HepG2 (cell line): ENCODE results near the gene DDX10.

ENCODE experiments used
- HOMEZ ChIP-seq: IDR thresholded peaks from 2 replicates; pipeline ENCODE4 v1.6.1; 2016; ENCODE audit warnings: low read depth
- NCOR1 ChIP-seq: fragments of 200-600 bp; sonication (generic); IDR thresholded peaks from 2 replicates; pipeline ENCODE4 v1.7.0; 2017; ENCODE audit warnings: antibody characterized with exemption, low read length, borderline replicate concordance
- NR1H2 ChIP-seq: sonication (generic); formaldehyde crosslinking; IDR thresholded peaks from 2 replicates; pipeline ENCODE4 v1.8.1; 2022; ENCODE audit warnings: low read depth, missing genetic modification reagents, borderline replicate concordance
- SP2 ChIP-seq: sonication (generic); formaldehyde crosslinking; IDR thresholded peaks from 2 replicates; pipeline ENCODE4 v1.5.1; 2020; ENCODE audit warnings: mild to moderate bottlenecking, missing genetic modification reagents
- SUZ12 ChIP-seq: fragments of 150-350 bp; IDR thresholded peaks from 2 replicates; pipeline ENCODE4 v1.6.1; 2014; ENCODE audit warnings: low read depth, low read length
- WIZ ChIP-seq: sonication (generic); formaldehyde crosslinking; IDR thresholded peaks from 2 replicates; pipeline ENCODE4 v1.5.1; 2020; ENCODE audit warnings: mild to moderate bottlenecking, missing genetic modification reagents
- ZBTB10 ChIP-seq: sonication (generic); formaldehyde crosslinking; IDR thresholded peaks from 2 replicates; pipeline ENCODE4 v1.4.0; 2020; ENCODE audit warnings: missing genetic modification reagents, borderline replicate concordance
- ZNF441 ChIP-seq: sonication (generic); formaldehyde crosslinking; IDR thresholded peaks from 2 replicates; pipeline ENCODE4 v1.7.0; 2021; ENCODE audit warnings: missing genetic modification reagents, borderline replicate concordance

- no peak for TF ChIP-seq ZNF441 (CRISPR knock-in tag)
- TF ChIP-seq HOMEZ (CRISPR knock-in tag), result no peak
- no peak for TF ChIP-seq ZBTB10 (CRISPR knock-in tag)
- no peak for TF ChIP-seq NR1H2 (CRISPR knock-in tag)
- TF ChIP-seq SUZ12, result no peak
- no peak for TF ChIP-seq SP2
- TF ChIP-seq WIZ (CRISPR knock-in tag), result no peak
- TF ChIP-seq NCOR1, result no peak
These were observed 296.2 kb downstream of the DDX10 start for GRCh38 chr11:108961095-108961494.
